ENCODE measurements around the gene KCNJ6. TPM values are rescaled to one million over a fixed set of nuclear protein-coding genes. Genes with fewer than 3 reads are reported as not detected.

KCNJ6 gene
- total RNA-seq, 1 experiment from 2014 or later, result not detected

DNA sequence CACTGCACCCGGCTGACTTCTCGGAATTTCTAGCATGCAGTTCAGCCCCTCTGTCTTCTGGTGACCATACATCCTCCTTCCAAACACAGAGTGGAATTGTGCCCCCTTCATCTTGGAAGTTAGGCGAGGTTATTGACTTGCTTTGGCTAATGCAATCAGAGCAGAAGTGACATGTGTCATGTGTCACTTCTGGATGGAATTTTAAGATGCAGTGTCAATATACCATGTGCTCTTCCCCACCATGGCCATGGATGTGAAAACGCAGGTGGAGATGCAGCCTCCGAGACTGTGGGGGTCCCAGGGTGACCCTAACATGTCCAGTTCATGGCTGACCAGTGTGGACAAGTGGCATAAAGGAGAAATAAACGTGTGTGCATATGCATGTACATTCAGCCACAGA, 83.0 kb downstream of the KCNJ6 start:
- ChIA-PET POLR2A (no interaction called here), RAD21 (ENCODE audit: low non-redundant PET in 1 of 2, low total read pairs in 2 of 2, uncharacterized antibody in 2 of 2, unreplicated experiment in 2 of 2) (no interaction called here), CTCF (no interaction called here)
- TF ChIP-seq SP1 (IDR thresholded peaks at IDR 0.05; ENCODE audit: low read depth) (no peak), EZH2phosphoT487 (IDR thresholded peaks at IDR 0.05; ENCODE audit: borderline replicate concordance) (no peak), POLR2A (IDR thresholded peaks at IDR 0.05; ENCODE audit: borderline replicate concordance, extremely low read depth, insufficient read depth, insufficient read length) (no peak), CEBPB (IDR thresholded peaks at IDR 0.05; ENCODE audit: low read depth) (no peak), ZFX (IDR thresholded peaks at IDR 0.05) (no peak)
- TF ChIP-seq, protein P1, sequence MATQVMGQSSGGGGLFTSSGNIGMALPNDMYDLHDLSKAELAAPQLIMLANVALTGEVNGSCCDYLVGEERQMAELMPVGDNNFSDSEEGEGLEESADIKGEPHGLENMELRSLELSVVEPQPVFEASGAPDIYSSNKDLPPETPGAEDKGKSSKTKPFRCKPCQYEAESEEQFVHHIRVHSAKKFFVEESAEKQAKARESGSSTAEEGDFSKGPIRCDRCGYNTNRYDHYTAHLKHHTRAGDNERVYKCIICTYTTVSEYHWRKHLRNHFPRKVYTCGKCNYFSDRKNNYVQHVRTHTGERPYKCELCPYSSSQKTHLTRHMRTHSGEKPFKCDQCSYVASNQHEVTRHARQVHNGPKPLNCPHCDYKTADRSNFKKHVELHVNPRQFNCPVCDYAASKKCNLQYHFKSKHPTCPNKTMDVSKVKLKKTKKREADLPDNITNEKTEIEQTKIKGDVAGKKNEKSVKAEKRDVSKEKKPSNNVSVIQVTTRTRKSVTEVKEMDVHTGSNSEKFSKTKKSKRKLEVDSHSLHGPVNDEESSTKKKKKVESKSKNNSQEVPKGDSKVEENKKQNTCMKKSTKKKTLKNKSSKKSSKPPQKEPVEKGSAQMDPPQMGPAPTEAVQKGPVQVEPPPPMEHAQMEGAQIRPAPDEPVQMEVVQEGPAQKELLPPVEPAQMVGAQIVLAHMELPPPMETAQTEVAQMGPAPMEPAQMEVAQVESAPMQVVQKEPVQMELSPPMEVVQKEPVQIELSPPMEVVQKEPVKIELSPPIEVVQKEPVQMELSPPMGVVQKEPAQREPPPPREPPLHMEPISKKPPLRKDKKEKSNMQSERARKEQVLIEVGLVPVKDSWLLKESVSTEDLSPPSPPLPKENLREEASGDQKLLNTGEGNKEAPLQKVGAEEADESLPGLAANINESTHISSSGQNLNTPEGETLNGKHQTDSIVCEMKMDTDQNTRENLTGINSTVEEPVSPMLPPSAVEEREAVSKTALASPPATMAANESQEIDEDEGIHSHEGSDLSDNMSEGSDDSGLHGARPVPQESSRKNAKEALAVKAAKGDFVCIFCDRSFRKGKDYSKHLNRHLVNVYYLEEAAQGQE (IDR thresholded peaks at IDR 0.05; ENCODE audit: low read depth), result no peak
- TF ChIP-seq, protein P2, sequence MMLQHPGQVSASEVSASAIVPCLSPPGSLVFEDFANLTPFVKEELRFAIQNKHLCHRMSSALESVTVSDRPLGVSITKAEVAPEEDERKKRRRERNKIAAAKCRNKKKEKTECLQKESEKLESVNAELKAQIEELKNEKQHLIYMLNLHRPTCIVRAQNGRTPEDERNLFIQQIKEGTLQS (IDR thresholded peaks at IDR 0.05), result no peak
- TF ChIP-seq, protein P3, sequence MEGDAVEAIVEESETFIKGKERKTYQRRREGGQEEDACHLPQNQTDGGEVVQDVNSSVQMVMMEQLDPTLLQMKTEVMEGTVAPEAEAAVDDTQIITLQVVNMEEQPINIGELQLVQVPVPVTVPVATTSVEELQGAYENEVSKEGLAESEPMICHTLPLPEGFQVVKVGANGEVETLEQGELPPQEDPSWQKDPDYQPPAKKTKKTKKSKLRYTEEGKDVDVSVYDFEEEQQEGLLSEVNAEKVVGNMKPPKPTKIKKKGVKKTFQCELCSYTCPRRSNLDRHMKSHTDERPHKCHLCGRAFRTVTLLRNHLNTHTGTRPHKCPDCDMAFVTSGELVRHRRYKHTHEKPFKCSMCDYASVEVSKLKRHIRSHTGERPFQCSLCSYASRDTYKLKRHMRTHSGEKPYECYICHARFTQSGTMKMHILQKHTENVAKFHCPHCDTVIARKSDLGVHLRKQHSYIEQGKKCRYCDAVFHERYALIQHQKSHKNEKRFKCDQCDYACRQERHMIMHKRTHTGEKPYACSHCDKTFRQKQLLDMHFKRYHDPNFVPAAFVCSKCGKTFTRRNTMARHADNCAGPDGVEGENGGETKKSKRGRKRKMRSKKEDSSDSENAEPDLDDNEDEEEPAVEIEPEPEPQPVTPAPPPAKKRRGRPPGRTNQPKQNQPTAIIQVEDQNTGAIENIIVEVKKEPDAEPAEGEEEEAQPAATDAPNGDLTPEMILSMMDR (IDR thresholded peaks at IDR 0.05 in 2 of 3, conservative IDR thresholded peaks at IDR 0.05 in 1 of 3; ENCODE audit: borderline replicate concordance in 1 of 3, insufficient read depth in 1 of 3, low read depth in 2 of 3, low read length in 2 of 3), result no peak
- ATAC-seq, result no peak
- Histone ChIP-seq H3K27ac (ENCODE audit: low read depth, low read length) (no peak overlapping the region), H3K36me3 (ENCODE audit: control insufficient read depth in 1 of 2, insufficient read depth in 2 of 2, low read length in 2 of 2) (no peaks in the 10 kb centered on the region), H4K20me1 (ENCODE audit: insufficient read depth) (no peaks in the 10 kb centered on the region), H3K79me2 (ENCODE audit: insufficient read depth, low read length) (no peaks in the 10 kb centered on the region), H3K9me2 (ENCODE audit: insufficient read depth) (no peaks in the 10 kb centered on the region), H3K4me3 (replicated peaks in 1 of 2; ENCODE audit: low read depth in 1 of 2, low read length in 2 of 2) (no peak overlapping the region), H3K4me1 (ENCODE audit: control insufficient read depth in 1 of 2, insufficient read depth in 2 of 2, low read length in 2 of 2) (no peaks in the 10 kb centered on the region), H3K27me3 (ENCODE audit: insufficient read depth, low read length) (no peaks in the 10 kb centered on the region), H3K9ac (ENCODE audit: low read length) (no peak overlapping the region), H2AFZ (ENCODE audit: low read depth, low read length, poor library complexity, severe bottlenecking) (no peak overlapping the region), H3K9me3 (ENCODE audit: control insufficient read depth in 1 of 2, insufficient read depth in 1 of 2, low read depth in 1 of 2, low read length in 2 of 2) (no peaks in the 10 kb centered on the region), H3K4me2 (ENCODE audit: low read length) (no peak overlapping the region)
- no peak for DNase-seq (ENCODE audit: low read depth, low spot score)
- intact Hi-C loops (cut with micrococcal nuclease), result no loop called here
- no TSS peak for BruUV-seq (replicated peaks)

Measured in HCT116 (cell line).